ENCODE measurements around the gene CD300H. TPM values are rescaled to one million over a fixed set of nuclear protein-coding genes. Genes with fewer than 3 reads are reported as not detected.

CD300H gene
- total RNA-seq, 1 experiment from 2014 or later, result not detected

- intact Hi-C loops (cut with micrococcal nuclease), result no loop called here
- POLR2A ChIA-PET, result interaction anchor here (0.6 to 1.3 kb wide), 5 partner anchors 13 to 68 kb away, joined by 3 to 5 read pairs (median 3); no protein-coding TSS in a partner anchor
- no peaks in the 10 kb centered on the region for H3K9me2 ChIP-seq (ENCODE audit: insufficient read depth)
- H3K27me3 ChIP-seq (ENCODE audit: insufficient read depth, low read length), result peaks cover 10% of the 10 kb centered on the region
- no peaks in the 10 kb centered on the region for H3K36me3 ChIP-seq (ENCODE audit: control insufficient read depth in 1 of 2, insufficient read depth in 2 of 2, low read length in 2 of 2)
- peak overlapping the region; percentile 40 for H3K9ac ChIP-seq (ENCODE audit: low read length)
- H3K79me2 ChIP-seq (ENCODE audit: insufficient read depth, low read length), result no peaks in the 10 kb centered on the region
- H3K4me1 ChIP-seq (ENCODE audit: control insufficient read depth in 1 of 2, insufficient read depth in 2 of 2, low read length in 2 of 2), result peaks cover 14 to 25% of the 10 kb centered on the region in 2 experiments
- RAD21 ChIA-PET (ENCODE audit: low non-redundant PET in 1 of 2, low total read pairs in 2 of 2, uncharacterized antibody in 2 of 2, unreplicated experiment in 2 of 2), result interaction anchor here (0.7 to 0.9 kb wide), 2 partner anchors 88 to 168 kb away, joined by 3 to 4 read pairs; no protein-coding TSS in a partner anchor
- DNase-seq (ENCODE audit: low read depth, low spot score), result peak; percentile 97
- no peaks in the 10 kb centered on the region for H3K9me3 ChIP-seq (ENCODE audit: control insufficient read depth in 1 of 2, insufficient read depth in 1 of 2, low read depth in 1 of 2, low read length in 2 of 2)
- ATAC-seq, result peak; percentile 85
- H4K20me1 ChIP-seq (ENCODE audit: insufficient read depth), result no peaks in the 10 kb centered on the region
- H3K4me2 ChIP-seq (ENCODE audit: low read length), result peak overlapping the region; percentile 46
- CTCF ChIA-PET, result interaction anchor here (0.6 to 1.5 kb wide), 8 partner anchors 31 to 207 kb away, joined by 3 to 11 read pairs (median 3); partner anchors contain the start of gene RAB37
- TF ChIP-seq RAD21 (IDR thresholded peaks at IDR 0.05; ENCODE audit: low read depth), result peak; percentile 7; the same call in 1 of the 2 replicates
- TF ChIP-seq JUND (IDR thresholded peaks at IDR 0.05), result peak; percentile 87
- peak; percentile 93 for TF ChIP-seq MAX (IDR thresholded peaks at IDR 0.05)
- no peak for TF ChIP-seq ZBTB33 (IDR thresholded peaks at IDR 0.05; ENCODE audit: extremely low read depth, insufficient replicate concordance, low read length)
- TF ChIP-seq SP1 (IDR thresholded peaks at IDR 0.05; ENCODE audit: low read depth), result peak; percentile 63
- TF ChIP-seq FOSL1 (IDR thresholded peaks at IDR 0.05; ENCODE audit: low read depth), result peak; percentile 84
- no peak for TF ChIP-seq ATF3 (IDR thresholded peaks at IDR 0.05)
- TF ChIP-seq SRF (IDR thresholded peaks at IDR 0.05; ENCODE audit: low read depth), result peak; percentile 77
- peak; percentile 97 for TF ChIP-seq CBX3 (IDR thresholded peaks at IDR 0.05; ENCODE audit: low read depth)
- TF ChIP-seq YY1 (IDR thresholded peaks at IDR 0.05; ENCODE audit: extremely low read depth, insufficient replicate concordance, low read depth, low read length), result peak; percentile 25
- TF ChIP-seq SIN3A (IDR thresholded peaks at IDR 0.05; ENCODE audit: low read depth), result no peak
- TF ChIP-seq POLR2AphosphoS5 (IDR thresholded peaks at IDR 0.05; ENCODE audit: low read depth, low read length), result peak; percentile 59
- no peak for TF ChIP-seq EZH2phosphoT487 (IDR thresholded peaks at IDR 0.05; ENCODE audit: borderline replicate concordance)
- H3K4me3 ChIP-seq (replicated peaks in 1 of 2; ENCODE audit: low read depth in 1 of 2, low read length in 2 of 2), result peak overlapping the region; percentile 6 to 28; a peak in 2 of 4 replicates
- peak overlapping the region; percentile 48 for H2AFZ ChIP-seq (ENCODE audit: low read depth, low read length, poor library complexity, severe bottlenecking)
- no TSS peak for BruUV-seq (replicated peaks)
- peak overlapping the region; percentile 36 for H3K27ac ChIP-seq (ENCODE audit: low read depth, low read length)
Observed at GRCh38 chr17:74569020-74570003, 2.0 kb upstream of the CD300H start.

Data from HCT116 (cell line).